Measurements from ENCODE around the gene DNMT3L.

- TF ChIP-seq, protein P1, sequence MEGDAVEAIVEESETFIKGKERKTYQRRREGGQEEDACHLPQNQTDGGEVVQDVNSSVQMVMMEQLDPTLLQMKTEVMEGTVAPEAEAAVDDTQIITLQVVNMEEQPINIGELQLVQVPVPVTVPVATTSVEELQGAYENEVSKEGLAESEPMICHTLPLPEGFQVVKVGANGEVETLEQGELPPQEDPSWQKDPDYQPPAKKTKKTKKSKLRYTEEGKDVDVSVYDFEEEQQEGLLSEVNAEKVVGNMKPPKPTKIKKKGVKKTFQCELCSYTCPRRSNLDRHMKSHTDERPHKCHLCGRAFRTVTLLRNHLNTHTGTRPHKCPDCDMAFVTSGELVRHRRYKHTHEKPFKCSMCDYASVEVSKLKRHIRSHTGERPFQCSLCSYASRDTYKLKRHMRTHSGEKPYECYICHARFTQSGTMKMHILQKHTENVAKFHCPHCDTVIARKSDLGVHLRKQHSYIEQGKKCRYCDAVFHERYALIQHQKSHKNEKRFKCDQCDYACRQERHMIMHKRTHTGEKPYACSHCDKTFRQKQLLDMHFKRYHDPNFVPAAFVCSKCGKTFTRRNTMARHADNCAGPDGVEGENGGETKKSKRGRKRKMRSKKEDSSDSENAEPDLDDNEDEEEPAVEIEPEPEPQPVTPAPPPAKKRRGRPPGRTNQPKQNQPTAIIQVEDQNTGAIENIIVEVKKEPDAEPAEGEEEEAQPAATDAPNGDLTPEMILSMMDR (IDR thresholded peaks at IDR 0.05; ENCODE audit: insufficient read depth, low read length, poor library complexity, severe bottlenecking), result no peak
- TF ChIP-seq EZH2phosphoT487 (conservative IDR thresholded peaks at IDR 0.05; ENCODE audit: low read length), result no peak
Measured at GRCh38 chr21:44283948-44284347, 22.3 kb upstream of the DNMT3L start.

Data from SU-DHL-6 (cell line).